HG03565 (cell line): Measurements from ENCODE around the gene MPRIP.

Source experiments
- ATAC-seq: cut with Tn5 transposase; IDR thresholded peaks from one replicate; pipeline ENCODE4 v1.9.1; 2021; ENCODE audit warnings: mild to moderate bottlenecking, moderate library complexity; ENCODE audit not compliant: unreplicated experiment

Gene MPRIP

DNA sequence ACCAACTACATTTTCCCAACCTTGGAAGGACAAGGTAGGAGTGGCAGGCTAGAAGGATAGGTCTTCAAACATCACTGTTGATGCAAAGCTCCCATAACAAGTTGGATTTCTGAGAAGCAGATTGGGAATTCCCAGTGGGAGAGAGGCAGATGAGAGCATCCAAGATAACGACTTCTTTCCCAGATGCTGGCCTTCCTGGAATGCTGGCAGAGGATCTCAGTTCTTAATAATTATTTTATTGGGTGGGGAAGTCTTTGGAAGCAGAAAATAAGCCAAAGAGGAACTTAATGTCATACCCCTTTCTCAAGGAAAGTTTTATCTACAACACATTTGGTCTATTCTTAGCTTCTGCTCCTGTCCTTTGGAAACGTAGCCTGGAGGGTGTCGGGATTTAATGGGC lies 64.5 kb downstream of the MPRIP start:
- no peak for ATAC-seq

DNA sequence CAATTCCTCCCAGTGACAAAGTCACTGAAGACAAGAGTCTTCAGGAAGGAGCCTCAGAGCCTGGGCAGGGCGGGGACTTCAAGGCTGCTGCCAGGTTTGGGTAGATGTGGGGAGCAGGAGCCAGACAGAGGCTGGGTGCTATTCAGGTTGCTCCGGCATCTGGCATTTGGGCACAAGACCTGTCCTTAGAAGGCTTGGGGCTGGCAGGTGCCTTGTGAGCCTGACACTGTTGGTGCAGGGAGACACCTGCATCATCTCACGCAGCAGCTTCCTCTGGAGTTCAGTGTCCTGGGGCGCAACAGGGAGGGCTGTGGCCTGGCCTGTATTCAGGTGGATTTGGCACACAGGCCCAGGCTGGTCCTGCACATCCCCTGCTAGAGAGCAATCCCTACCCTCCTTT lies 65.0 kb downstream of the MPRIP start:
- no peak for ATAC-seq

DNA sequence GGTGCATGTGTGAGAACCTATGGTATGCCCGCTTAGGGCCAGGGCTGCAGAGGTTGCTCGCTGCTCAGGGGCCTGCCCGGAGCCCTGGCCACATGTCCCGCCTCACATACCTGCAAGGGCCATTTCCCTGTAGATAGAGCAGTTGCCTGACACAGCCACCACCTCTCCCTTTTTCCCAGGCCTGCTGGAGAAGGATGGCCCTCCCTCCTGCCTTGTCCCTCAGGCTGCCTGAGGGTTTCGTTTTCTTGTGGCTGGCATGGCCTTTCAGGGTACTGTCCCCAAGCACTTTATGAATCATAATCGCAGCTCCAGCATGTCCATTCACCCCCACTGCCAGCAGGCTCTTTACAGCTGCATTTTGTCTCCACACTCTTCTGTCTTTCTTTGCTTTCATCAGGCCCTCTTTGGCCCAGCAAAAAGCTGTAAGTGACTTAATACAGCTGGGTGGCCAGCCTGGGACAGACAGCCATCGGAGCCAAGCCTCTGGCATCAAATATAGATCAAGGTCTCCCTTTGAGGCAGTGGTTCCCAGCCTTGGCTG lies 65.7 kb downstream of the MPRIP start:
- ATAC-seq, result no peak

DNA sequence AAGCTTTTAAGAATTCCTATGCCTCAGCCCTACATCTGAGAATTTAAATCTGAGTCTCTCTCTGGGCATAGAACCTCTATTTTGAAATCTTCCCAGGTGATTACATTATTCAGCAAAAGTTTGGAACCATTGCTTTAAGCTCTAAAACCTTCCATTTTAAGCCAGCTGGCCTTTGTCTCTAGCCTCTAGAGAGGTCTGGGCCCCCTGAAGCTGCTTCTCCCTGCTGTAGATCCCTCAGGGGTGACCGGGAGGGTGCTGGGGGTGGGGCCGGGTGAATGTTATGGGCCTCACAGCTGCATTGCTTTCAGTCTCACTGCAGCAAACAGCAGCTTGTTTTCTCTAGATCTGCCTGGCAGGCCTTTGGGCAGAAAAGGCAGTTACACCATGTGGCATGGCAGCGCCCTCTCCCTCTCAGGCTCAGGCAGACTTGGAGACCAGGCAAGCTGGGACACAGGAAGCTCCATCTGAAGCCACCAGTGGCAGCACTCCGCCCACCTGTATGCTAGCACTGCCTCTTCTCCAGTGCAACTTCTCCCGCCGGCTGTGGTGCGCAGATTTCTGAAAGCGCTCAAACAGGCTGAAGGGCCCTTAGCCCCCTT lies 66.3 kb downstream of the MPRIP start:
- no peak for ATAC-seq

DNA sequence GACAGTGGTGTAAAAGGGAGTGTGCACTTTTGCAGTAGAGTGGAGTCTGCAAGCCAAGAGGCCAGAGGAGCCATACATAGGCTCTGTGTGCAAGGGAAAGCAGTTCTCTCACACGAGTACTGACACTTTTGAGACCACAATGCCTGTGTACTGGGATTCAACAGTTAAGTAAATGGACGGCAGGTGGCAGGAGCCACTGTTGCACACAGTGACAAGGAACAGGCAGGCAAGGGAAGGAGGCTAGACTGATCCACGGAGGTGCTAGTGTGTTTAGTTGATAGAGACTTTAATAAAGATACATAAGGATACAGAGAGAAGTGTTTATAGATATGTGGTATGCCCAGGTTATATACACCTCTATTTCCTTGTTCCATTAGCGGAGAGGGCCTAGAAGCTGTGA lies 67.0 kb downstream of the MPRIP start:
- no peak for ATAC-seq

DNA sequence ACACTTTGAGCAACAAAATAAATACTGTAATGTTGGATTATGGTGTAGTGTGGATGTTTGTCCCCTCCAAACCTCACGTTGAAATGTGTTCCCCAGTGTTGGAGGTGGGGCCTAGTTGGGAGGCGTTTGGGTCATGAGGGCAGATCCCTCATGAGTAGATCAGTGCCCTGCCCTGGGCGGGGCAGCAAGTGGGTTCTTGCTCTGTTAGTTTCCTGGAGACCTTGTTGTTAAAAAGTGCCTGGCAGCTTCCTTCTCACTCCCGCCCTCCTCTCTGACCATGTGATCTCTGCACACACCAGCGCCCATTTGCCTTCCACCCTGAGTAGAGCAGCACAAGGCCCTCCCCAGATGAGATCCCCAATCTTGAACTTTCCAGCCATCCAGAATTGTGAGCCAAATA lies 67.7 kb downstream of the MPRIP start:
- ATAC-seq, result no peak

DNA sequence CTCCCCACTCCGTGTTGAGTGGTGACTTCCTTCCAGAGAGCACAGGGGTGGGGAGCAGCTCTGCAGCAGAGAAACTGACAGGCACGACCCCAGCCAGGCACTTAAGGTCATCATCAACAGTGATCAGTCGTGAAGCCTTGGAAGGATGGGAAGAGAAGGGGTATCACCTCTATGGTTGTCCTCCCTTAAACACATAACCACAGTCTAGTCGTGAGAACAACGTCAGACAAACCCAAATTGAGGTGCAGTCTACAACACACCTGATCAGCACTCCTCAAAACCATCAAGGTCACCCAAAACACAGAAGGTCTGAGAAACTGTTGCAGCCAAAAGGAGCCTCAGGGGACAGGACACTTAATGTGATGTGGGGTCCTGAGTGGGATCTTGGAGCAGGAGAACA lies 68.3 kb downstream of the MPRIP start:
- ATAC-seq, result no peak

DNA sequence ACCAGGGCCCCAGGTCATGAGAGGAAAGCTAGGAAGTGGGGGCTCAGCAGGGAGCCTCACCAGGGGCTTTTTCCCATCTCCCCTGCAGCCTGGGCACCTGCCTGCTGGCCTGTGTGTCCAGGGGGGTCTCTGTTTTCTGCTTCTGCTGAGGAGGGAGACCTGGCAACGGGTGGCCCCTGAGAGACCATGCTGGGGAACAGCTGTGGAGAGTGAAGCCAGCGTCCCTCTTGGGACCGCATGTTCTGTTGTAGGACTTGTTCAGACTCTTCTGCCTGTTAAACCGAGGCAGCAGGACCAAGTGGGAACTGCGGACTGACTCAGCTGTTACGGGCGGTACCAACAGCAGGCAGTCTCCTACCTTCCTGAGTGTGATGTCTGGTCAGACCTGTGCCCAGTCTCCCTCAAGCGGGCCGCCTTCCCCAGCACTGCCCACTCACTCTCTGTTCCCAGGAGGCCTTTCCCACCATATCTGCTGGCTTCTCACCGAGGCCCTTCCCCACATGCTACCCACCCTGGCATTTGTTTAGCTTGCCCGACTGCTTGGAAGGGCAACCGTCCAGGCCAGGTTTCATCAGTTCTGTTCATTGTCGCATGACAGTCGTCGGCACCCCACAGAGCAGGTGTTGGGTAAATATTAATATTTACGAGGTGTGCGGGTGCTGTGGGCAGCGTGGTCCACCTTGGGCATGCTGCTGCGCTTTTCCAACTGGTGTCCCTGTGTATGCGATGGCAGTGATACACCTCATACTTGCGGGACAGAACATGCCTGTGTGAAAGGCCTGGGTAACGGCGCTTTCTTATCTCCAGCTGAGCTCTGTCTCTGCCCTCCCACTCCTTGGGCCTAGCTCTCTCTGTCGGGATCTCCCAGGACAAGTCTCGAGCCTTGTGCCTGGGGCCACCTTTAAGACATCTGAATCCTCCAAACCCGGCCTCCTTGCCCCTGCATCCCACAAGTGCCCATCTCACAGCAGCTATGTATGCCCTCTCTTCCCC lies 69.4 kb downstream of the MPRIP start:
- no peak for ATAC-seq

DNA sequence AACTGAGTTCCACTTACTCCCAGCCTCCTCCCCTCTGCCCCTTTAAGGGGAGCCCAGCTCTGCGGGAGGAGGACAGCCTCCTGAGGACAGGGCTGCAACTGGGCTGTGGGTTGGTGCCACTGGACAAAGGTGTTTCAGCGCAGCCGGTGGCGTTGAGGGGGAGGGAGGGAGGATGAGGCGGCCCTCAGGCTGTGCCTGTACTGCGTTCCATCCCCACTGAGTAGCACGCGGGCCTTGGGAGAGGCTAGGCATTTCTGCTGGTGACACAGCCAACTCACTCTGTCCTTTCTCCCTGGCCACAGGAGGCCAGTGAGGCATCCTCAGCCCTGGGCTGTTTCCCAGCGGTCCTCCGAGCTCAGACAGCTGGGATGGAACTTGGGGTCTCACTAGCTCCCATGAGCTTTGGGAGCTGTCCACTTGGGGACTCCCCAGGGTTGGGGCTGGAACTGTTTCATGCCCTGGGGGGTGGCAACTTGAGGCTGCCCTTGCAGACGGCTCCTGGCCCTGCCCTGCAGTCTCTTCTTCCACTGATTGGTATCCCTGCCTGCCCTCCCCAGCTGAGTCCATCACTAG lies 70.5 kb downstream of the MPRIP start:
- no peak for ATAC-seq

DNA sequence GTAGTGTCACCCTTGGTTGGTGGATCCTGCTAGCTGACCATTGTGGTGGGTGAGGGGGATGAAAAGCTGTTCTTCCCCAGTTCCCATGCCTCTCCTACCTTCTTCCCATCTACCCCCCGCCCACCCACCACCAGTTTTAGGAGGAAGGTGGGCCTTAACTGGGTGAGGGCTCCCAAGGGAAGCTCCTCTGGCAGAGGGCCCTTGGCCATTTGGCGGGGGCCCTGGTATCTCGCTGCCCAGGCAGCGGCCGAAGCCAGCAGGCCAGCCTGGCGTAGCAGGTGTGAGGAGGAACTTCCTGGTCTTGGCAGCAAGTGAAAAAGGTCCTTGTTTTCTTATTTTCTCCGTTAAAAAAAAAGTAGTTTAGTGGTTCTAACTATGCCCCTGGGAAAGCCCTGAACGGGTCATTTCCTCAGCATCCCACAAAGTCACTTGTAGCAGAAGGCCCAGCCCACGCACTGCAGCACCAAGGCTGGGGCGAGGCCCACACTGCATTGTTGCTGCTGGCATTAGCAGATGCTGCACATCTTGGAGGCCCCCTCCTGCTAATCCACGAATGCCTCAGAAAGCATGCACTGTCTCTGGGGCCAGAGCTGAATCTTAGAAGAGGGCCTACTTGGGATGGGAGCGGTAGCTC lies 72.5 kb downstream of the MPRIP start:
- no peak for ATAC-seq

DNA sequence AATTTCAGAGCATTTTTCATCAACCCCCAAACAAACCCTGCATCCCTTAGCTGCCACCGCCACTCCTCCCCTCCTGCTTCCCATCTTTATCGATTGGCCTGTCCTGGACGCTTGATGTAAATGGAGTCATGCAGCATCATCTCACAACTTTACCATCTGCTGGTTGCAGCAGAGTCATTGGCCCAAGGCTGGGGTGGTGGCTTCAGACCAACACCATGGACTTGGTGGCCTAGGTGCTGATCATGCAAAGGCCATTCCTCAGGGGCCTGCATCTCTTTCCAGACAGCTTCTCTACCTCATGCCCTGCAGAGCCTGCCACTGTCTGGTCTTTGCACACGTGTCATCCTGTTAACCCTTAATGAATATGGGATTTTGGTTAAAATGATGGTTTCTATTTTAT lies 73.4 kb downstream of the MPRIP start:
- no peak for ATAC-seq

DNA sequence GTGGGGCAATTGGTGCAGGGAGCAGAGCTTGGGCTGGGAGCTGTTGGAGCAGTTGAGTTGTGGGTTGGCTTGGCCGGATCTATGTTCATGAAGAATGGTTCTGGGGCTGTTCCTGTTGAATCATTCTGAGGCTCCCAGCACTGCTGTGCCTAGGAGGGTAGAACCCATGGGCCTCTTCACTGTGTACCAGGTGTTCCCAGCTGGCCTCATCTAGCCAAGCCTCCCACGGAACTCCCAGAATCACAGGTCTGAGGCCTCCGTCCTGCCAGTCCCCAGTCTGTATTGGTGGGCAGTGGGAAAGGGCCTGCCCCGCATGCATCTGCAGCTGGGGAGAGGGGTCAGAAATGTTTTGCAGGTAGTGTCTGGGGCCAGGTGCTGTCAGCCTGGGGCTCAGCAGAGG lies 74.1 kb downstream of the MPRIP start:
- no peak for ATAC-seq

DNA sequence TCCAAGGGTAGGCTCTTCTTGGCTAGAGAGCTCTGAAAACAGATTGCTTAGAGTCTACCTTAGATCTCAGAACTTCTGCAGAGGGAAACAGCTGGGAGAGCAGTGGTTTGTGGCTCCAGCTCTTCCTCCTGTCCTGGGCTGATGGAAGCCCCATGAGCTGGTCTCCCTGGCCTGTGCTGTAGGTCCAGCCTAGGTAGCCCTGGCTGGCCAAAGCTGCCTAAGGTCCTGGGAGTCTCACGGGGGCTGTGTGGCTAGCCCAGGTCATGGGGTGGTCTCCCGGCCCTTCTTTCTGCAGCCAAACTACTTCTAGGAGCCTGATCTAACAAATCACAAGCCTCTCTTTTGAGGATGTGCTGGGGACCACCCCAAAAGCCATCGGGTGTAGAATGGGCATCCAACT lies 75.7 kb downstream of the MPRIP start:
- no peak for ATAC-seq

DNA sequence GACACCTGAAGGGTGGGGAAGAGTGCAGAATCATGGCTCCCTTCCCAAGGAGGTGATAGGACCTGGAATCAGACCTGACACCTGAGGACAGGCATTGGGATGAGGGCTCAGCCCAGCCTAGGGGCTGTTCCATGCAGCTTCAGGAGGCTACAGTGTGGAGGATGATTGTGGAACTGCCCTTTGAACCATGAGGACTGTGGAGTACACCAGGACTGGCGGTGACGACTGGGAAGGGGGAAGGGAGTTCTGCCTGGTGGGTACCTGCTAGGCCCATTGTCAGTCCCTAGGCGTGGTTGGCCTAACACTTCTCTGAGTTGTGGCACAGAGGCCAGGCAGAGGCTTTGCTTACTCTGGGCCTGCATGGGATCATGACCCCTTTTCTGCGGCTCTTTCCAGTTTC lies 76.1 kb downstream of the MPRIP start:
- ATAC-seq, result no peak

DNA sequence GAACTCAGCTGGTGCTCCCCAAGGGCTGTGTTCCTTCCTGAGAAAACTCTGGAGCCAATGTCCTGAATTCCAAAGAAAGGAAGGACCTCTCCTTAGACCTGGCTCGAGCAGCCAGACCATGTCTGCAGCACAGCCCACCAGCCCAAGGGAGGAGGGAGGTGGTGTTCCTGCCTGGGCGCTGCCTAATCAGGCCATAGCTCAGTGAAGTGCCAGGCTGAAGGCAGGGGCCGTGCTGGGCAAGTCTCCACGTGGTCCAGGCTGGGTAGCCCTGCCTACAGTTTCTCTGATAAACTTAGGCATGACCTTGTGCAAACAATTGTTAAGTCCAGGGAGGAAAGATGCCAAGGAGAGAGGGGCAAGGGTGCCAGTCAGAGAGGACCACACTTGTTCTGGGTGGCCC lies 76.8 kb downstream of the MPRIP start:
- no peak for ATAC-seq

DNA sequence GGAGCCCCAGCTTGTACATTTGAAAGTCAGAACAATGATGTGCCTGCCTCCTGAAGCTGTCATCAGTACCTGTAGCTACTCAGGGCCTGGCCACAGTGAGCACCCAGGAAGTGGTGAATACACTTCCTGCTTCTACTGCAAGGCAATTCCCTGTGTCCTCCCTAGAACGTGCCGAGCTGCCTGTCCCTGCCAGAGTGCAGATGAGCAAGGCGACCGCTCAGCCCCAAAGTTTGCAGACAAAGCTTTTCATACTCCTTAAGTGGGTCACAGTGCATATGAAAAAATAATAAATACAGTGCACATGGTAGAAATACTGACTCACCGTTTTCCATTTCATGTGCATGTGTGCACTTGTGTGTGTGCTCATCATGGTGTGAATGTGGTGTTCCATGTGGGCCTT lies 77.3 kb downstream of the MPRIP start:
- ATAC-seq, result no peak

DNA sequence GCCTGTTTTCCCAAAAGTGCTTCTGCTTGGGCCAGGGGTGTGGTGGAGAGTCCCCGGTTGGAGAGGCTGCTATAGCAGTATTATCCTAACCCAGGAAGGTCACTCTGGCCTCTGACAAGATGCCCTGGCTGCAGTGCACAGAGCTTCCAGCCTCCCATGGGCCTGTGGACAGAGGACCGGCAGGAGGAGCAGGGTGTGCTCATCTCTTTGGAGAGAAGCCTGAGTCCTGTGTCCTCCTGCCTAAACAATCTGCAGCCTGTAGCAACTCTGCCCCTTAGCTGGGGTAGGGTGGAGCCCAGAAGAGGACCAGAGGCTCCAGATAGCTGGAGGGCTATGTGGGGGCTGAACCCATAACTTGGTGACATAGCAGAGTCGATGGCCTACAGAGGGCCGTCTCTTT lies 78.0 kb downstream of the MPRIP start:
- no peak for ATAC-seq

DNA sequence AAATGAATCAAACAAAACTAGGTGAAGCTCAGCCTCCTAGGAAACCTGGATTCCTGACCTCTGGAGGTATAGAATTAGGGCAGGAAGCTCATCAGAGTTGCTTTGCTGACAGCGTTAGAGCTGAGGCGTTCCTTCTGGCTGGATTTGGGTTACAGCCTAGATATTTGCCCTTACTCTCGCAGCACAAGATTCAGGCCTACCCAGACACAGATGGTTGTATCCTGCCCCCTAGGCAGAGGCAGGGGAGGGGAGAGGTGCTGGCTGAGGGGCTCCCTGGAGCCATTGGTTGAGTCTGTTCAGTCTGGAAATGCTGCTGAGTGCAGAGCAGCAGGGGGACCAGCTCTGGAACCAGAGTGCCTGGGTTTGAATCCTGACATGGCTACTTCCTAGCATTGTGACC lies 78.4 kb downstream of the MPRIP start:
- ATAC-seq, result no peak

DNA sequence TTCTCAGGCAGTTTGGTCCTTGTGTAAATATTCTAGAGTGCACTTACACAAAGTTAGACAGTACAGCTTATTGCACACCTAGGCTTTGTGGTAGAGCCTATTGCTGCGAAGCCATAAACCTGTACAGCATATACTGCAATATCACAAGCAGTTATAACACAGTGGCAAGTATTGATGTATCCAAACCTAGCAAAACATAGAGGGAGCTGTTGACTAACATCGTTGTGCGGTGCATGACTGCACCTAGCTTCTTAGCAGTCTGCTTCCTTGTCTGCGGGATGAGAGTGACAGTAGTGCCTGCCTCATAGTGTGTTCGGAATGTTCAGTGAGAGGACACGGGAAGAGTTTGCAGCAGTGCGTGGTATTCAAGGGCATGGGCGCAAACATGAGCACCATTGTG lies 78.9 kb downstream of the MPRIP start:
- no peak for ATAC-seq

DNA sequence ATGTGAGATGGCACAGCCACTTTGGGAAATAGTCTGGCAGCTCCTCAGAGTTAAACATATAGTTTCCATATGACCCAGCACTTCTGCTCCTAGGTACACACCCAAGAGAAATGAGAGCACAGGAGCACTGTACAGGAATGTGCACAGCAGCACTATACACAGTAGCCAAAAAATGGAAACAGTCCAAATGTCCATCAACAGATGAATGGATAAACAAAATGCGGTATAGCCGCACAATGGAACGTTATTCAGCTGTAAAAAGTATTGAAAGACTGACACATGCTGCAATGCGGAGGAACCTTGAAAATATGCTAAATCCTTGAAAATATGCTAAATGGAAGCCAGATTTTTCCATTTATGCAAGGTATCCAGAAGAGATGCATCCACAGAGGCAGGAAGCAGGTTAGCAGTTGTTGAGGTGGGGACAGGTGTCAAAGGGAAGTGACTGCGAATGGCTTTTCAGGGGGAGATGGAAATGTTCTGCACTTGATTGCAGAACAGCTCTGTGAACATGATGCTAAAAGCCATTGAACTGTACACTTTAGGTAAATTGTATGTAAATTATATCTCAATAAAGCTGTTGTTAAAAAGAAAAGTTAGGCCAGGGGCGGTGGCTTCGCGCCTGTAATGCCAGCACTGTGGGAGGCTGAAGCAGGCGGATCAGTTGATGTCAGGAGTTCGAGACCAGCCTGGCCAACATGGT lies 80.7 kb downstream of the MPRIP start:
- no peak for ATAC-seq

DNA sequence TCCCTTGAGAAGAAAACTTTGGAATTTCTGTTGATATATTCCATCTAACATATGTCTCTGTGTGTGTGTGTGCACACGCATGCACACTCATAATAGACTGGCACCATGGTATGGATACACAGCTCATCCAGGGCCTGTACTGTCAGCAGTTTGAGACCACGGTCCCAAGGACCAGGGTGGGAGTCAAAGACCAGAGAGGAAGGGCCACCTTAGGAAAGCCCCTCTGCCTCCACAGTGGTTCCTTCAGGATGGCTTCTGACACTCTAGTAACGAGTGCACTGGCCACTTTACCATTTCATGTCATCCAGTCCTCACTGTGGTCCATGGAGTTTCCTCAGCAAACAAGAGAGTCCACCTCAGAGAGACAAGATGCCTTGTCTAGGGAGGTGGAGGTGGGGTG lies 82.1 kb downstream of the MPRIP start:
- ATAC-seq, result no peak
